ENCODE data around the gene TMEM127.
"Not testable (repeated sequence)": the region's sequence is repeated elsewhere in the genome, so short reads cannot be mapped to it uniquely, and the experiment has no call there.

Gene TMEM127

DNA sequence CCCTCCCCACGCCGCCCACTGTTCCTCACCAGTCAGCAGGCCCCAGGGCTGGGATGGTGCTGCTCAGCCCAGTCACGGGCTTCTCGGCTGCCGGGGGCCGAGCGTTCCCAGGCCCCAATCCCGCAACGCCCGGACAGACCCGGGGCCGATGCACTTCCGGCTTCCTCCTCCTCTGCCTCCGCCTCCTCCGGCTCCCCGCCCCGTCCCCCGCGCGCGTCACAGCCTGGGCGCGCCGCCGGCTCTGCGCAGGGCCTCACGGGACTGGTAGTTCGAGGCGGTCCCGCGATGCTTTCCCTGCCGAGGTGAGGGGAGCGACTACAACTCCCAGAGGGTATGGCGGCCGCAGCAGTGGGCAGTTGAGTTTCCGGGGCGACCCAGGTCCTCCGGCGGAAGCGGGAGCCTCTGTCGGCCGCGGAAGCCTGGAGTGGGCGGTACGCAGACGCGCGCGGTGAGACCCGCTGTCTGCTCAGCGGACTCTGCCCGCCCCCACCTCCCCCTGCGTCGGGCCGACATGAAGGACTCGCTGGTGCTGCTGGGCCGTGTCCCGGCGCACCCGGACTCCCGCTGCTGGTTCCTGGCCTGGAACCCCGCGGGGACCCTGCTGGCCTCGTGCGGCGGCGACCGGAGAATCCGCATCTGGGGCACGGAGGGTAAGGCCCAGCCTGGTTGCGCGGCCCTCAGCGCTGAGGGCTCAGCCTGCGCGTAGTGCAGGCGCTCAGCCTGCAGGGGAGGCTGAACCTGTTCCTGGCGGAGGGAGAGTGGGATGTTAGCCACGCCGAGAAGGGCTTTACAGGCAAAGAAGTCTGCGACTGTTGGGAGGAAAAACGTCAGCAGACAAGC lies at the start of gene TMEM127, which contains the start of gene CIAO1:
Gene TMEM127, minus strand, starts transcription at position 158 of the 840 bp plus-strand sequence. CDS start 616 bp downstream, outside the sequence.
Gene CIAO1, plus strand, starts transcription at position 386 of the 840 bp plus-strand sequence. Its CDS starts 126 bp downstream, at position 512.
- DNase-seq (ENCODE audit: low read depth), result peak; percentile 95

DNA sequence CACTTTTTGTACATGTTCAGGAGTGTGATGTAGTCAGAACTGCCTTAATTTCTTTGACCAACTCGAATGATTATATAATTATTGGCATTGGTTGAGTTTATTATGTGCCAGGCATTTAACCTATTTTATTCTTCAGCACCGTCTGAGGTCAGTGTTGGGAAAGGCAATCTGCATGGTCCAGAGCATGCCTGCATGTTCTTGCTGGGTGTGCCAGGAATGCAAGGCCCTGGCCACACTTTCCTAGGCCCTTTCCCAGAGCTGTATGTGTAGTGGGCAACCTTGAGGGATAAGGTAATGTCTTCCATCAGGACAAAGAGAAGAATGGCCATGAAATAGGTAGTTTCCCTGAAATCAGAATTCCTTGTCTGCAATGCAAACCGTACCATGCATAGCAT lies 49.2 kb upstream of the TMEM127 start:
- no peak for DNase-seq (ENCODE audit: low read depth)

- DNase-seq (ENCODE audit: low read depth), result no peak
Observed at GRCh38 chr2:96308248-96308647, 42.5 kb upstream of the TMEM127 start.

DNA sequence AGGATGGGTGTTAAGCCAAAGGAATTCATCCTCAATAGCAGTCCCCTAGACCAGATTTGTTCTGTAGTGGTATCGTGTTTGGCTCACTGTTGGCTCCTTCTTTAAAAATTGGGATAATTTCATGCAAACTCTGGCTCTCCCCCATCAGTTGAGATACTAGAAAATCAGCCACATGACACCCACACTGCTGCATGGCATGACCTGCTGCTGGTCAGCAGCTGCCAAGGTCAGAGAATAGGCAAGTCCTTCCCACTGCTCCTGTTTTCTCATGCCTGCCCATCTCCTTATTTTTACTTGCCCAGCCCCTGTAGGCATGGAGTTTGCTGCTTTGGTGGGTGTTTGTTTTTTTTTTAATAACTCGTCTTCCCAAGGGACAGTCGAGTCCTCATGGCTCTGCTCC lies 40.6 kb upstream of the TMEM127 start:
- DNase-seq (ENCODE audit: low read depth), result no peak

DNA sequence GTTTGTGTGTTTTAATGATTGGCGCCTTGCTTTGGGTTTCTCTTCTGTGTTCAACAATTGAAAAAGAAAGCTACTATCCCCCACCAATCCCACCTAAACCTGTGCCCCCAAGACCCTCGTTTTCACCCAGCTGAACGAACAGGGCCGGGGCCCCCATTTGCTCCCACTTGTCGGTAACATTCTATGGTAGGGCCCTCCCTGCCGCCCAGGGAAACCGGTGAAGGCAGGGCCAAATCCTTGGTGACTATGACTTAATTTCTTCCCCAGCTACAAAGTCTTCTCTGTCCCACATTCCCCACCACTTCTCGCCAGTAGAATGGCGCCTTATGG lies 40.1 kb upstream of the TMEM127 start:
- no peak for DNase-seq (ENCODE audit: low read depth)

DNA sequence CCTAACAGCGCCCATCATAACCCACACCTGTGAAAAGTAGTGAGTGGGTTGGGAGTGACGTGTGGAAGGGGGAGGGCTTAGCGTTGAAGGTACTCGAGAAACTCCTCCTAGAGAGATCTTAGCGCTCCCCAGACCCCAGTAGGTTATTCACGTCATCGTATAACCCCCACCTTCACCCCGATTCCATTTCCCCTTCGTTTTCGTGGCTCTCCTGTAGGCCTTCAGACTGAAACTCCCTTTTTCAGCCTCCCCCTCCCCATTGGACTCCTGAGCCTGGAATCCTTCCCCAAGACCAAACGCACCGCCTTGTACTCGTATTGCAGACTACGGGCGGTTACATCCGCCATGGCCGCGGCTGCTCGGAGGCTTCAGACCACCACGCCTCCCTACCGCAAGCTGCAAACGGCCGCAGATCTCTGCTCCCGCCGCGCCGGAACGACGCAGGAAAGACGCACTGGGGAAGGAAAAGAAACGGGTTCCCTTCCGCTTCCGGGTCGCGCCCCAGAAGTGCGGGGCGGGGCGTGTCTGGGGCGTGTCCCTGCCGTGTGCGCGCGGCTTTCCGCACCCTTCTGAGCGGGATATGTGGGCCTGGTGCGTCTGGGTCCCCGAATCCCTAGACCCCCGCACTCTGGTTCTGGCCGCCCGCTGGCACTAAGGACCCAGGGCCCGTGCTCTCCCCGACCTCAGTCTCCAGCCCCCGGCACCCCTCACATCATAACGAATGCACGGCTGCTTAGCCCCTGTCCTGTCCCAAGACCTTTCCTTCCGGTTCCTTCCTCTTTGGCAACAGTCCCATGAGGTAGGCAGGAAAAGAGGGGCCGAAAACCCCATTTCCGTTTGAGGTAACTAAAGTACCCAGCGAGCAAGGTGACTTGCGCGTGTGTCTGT lies 39.5 kb upstream of the TMEM127 start, which contains the start of gene SNRNP200:
Gene SNRNP200, minus strand, starts transcription at position 456 of the 888 bp plus-strand sequence. Its CDS starts 109 bp downstream, at position 347.
- DNase-seq (ENCODE audit: low read depth), result peak; percentile 88

GRCh38 chr2:96304606-96305005 lies 38.8 kb upstream of the TMEM127 start:
- DNase-seq (ENCODE audit: low read depth), result no peak

- DNase-seq (ENCODE audit: low read depth), result no peak
Observed at GRCh38 chr2:96301865-96302264, 36.1 kb upstream of the TMEM127 start.

DNA sequence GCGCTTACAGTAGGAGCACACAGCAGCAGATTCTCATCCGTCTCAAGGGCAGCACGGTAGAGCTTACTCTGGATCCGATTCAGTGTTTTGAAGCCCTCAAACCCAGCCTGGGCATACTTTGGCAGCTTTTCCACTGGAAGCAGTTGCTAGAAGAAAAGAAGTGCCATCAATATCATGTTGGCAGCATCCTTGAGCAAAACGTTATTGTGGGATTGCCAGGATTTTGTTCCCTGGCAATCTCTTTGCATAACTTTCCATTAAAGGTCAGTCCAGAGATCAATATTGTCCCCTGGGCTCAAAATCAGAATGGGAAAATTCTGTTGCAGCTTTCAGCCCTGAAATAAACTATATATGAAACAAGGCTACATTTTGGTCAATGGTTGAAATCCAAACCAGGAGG lies 31.1 kb upstream of the TMEM127 start:
- no peak for DNase-seq (ENCODE audit: low read depth)

DNA sequence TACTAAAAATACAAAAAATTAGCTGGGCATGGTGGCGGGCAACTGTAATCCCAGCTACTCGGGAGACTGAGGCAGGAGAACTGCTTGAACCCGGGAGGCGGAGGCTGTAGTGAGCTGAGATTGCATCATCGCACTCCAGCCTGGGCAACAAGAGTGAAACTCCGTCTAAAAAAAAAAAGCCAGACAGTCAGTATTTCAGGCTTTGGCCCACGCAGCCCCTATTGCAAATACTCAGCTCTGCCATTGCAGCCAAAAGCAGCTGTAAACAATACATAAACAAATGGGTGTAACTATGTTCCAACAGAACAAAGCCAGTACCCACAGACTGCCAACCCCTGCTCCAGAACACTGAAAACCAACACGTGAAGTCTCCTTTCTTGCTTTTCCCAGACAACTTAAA lies 28.5 kb upstream of the TMEM127 start:
- not testable (repeated sequence) for DNase-seq (ENCODE audit: low read depth)

DNA sequence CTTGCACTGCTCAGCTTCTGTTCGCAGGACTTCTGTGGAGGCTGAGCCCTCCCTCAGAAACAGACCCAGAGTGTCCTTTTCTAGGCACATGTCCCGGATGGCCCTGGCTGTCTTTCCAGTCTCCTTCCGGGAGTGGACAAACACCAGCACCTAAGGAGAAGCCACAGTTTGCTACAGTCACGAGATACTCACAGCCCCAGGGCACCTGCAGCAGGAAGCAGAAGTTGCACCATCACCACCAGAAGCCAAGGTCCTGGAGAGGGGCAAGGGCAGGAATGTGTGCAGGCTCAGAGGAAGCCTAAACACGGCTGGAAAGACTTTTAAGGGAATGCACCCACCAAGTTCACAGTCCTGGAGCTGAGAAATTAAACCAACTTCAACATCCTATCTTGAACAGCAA lies 26.0 kb upstream of the TMEM127 start:
- DNase-seq (ENCODE audit: low read depth), result no peak

DNA sequence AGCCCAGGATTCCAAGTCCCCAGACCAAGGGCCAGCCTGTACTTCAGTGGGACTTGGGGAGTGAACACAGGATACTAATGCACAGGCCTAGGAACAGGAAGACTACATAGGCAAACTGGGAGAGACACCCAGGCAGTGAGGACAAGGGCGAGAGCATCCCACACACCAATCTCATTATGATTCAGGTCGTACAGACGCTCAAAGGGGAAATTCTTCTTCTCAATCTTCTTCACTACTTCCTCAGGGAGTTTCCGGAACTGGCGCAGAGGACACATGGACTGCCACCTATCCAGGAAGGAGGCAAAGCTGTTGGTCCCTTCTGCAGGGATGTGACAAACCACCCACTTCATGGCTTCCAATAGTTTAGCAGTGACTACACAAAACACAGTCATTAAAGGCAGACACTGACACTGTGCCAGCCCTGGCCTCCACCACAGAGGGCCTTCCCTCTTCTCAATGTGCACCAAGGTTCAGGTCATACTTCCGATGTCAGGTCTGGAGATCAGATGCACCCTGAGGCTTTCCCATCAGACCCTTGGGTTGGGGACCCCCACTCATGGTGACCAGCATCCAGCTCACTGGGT lies 21.6 kb upstream of the TMEM127 start:
- no peak for DNase-seq (ENCODE audit: low read depth)

DNA sequence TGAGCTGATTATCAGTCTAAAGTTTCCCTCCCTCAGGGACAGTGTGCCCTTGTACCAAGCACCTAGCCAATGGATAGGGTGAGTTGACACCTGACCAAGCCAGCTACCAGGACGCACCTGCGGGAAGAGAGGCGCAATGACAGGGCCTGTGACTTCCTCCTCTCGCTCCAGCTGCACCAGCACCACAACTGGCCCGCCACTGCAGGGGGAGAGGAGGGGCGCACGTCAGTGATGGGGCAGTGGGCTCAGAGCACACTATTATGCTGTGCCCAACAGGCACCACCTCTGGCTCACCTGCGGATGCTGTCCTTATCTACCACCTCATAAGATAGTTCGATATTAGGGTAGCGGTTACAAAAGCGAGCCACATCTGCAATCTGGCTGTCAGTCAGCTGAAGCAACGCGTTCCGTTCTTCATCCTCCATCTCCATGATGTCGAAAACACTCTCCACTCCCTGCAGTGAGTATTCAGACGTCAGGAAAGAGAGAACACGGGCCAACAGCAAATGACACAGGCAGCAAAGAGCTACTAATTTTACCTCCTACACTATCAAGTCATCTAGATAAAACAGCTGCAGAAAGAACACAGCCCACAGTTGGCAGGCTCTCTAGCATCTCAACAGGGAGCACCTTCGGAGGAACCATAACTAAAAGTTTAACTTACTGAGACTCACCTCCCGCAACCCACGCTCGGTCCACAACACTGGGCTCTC lies 11.1 kb upstream of the TMEM127 start:
- DNase-seq (ENCODE audit: low read depth), result no peak

- DNase-seq (ENCODE audit: low read depth), result no peak
Observed at GRCh38 chr2:96274355-96275056, 8.7 kb upstream of the TMEM127 start.

GRCh38 chr2:96273763-96274162 lies 8.0 kb upstream of the TMEM127 start:
- DNase-seq (ENCODE audit: low read depth), result no peak

DNA sequence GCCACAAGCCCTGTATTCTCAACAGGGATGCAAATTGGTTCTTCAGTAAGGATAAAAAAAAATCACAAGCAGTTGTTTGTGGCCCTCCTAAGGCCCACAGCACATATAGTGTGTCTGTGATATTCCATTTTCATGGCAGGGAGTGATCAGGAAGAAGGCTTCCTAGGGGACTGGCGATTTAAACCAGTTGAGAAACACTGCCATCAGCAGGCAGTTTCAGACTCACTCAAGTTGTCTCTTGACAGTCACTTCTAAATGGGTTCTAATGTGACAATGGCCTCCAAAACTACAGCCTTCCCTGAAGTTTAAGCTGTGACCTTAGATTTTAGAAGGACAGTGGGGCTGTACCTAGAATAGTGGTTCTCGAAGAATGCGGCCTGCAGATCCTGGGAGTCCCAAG lies 6.2 kb upstream of the TMEM127 start:
- no peak for DNase-seq (ENCODE audit: low read depth)

GRCh38 chr2:96267159-96267971 lies 1.6 kb upstream of the TMEM127 start:
- DNase-seq (ENCODE audit: low read depth), result peak; percentile 14

GRCh38 chr2:96265349-96265839 lies 403 bp downstream of the TMEM127 start:
- peak; percentile 38 for DNase-seq (ENCODE audit: low read depth)

GRCh38 chr2:96264656-96265348 lies 995 bp downstream of the TMEM127 start:
- no peak for DNase-seq (ENCODE audit: low read depth)
